H1 (cell line): ENCODE data around the gene ZNF652. TPM values are rescaled to one million over a fixed set of nuclear protein-coding genes. Genes with fewer than 3 reads are reported as not detected.
"Not testable (repeated sequence)": the region's sequence is repeated elsewhere in the genome, so short reads cannot be mapped to it uniquely, and the experiment has no call there.

ENCODE experiments used
- CTCF ChIA-PET: fragments of 300-600 bp; sonication (Branson Sonifier 250); formaldehyde crosslinking; loops from one replicate; lab custom pipeline; 2021; ENCODE audit not compliant: partially characterized antibody; lab: Charles Lee
- POLR2A ChIA-PET: fragments of 300-600 bp; sonication (Branson Sonifier 250); formaldehyde crosslinking; loops from one replicate; lab custom pipeline; 2021; ENCODE audit warnings: inconsistent platforms; ENCODE audit not compliant: partially characterized antibody; lab: Charles Lee
- DNase-seq, 2 experiments: peaks; one replicate each; pipeline versions ENCODE4 v3.0.0 to v3.0.0-alpha.2; 2010 to 2022; ENCODE audit warnings: low spot score in 2 of 2, low read depth in 1 of 2, mixed read lengths in 1 of 2
- FAIRE-seq: peaks from 2 replicates; lab custom pipeline; 2011; peaks lifted over from hg19 to GRCh38; lab: Jason Lieb, UNC
- H2AFZ ChIP-seq: 2 replicates; pipeline ENCODE4 v1.8.1; 2012; ENCODE audit warnings: low read length, inconsistent platforms
- H2AK5ac ChIP-seq: 2 replicates; pipeline ENCODE4 v1.6.1; 2013; ENCODE audit warnings: low read depth, low read length
- H2BK120ac ChIP-seq: replicated peaks from 2 replicates; pipeline ENCODE3; 2013; ENCODE audit warnings: low read depth, low read length, inconsistent platforms
- H2BK12ac ChIP-seq: 2 replicates; pipeline ENCODE4 v1.6.1; 2013; ENCODE audit warnings: low read depth, low read length
- H2BK15ac ChIP-seq: 2 replicates; pipeline ENCODE4 v1.6.1; 2013; ENCODE audit warnings: low read length
- H2BK20ac ChIP-seq: 2 replicates; pipeline ENCODE4 v1.6.1; 2013; ENCODE audit warnings: low read length
- H2BK5ac ChIP-seq: 2 replicates; pipeline ENCODE4 v1.6.1; 2013; ENCODE audit warnings: low read depth, low read length
- H3K14ac ChIP-seq: 2 replicates; pipeline ENCODE4 v1.6.1; 2013; ENCODE audit warnings: inconsistent platforms; ENCODE audit not compliant: insufficient read length
- H3K18ac ChIP-seq: 2 replicates; pipeline ENCODE4 v1.6.1; 2013; ENCODE audit warnings: low read length; ENCODE audit errors: extremely low read depth
- H3K23ac ChIP-seq: 2 replicates; pipeline ENCODE4 v1.6.1; 2013; ENCODE audit warnings: inconsistent platforms; ENCODE audit not compliant: insufficient read length
- H3K23me2 ChIP-seq: 2 replicates; pipeline ENCODE4 v1.6.1; 2013; ENCODE audit warnings: low read depth, low read length
- H3K27ac ChIP-seq: 2 replicates; pipeline ENCODE4 v1.6.1; 2011; ENCODE audit warnings: low read depth, low read length, inconsistent platforms
- H3K27me3 ChIP-seq, 4 experiments: replicated peaks in 1 of 4; 1 replicate in 1 of 4; 2 replicates in 3 of 4; pipeline versions ENCODE4 v1.6.1 to v1.8.1; 2011 to 2013; ENCODE audit warnings: low read length in 3 of 4, mild to moderate bottlenecking in 3 of 4, inconsistent platforms in 2 of 4, mixed read lengths in 2 of 4, moderate library complexity in 1 of 4; ENCODE audit not compliant: control insufficient read depth in 3 of 4, insufficient read depth in 3 of 4; ENCODE audit errors: extremely low read depth in 1 of 4
- H3K36me3 ChIP-seq, 4 experiments: 2 replicates each; pipeline versions ENCODE4 v1.6.1 to v1.8.1; 2011 to 2013; ENCODE audit warnings: mild to moderate bottlenecking in 4 of 4, low read length in 3 of 4, moderate library complexity in 2 of 4, control low read depth in 1 of 4, inconsistent platforms in 1 of 4; ENCODE audit not compliant: insufficient read depth in 4 of 4, control insufficient read depth in 2 of 4
- H3K4ac ChIP-seq: replicated peaks from 2 replicates; pipeline ENCODE3; 2013; ENCODE audit warnings: low read length, low read depth, mixed read lengths, inconsistent platforms; ENCODE audit not compliant: insufficient read length
- H3K4me1 ChIP-seq, 4 experiments: replicated peaks in 1 of 4; 1 replicate in 1 of 4; 2 replicates in 3 of 4; pipeline versions ENCODE4 v1.6.1 to v1.8.1; 2011 to 2013; ENCODE audit warnings: low read length in 3 of 4, inconsistent platforms in 2 of 4, mixed read lengths in 1 of 4; ENCODE audit not compliant: insufficient read depth in 4 of 4, control insufficient read depth in 3 of 4
- H3K4me2 ChIP-seq, 2 experiments: 2 replicates each; pipeline versions ENCODE4 v1.6.1 to v1.8.1; 2011 to 2013; ENCODE audit warnings: low read depth in 2 of 2, low read length in 2 of 2, control low read depth in 1 of 2, inconsistent platforms in 1 of 2, mild to moderate bottlenecking in 1 of 2; ENCODE audit not compliant: insufficient read depth in 1 of 2
- H3K4me3 ChIP-seq, 4 experiments: fragments of 200-600, 300-600 bp in 1 of 4; sonication (generic), shearing (Covaris generic), sonication (Bioruptor Twin) in 1 of 4; 2 replicates each; pipeline versions ENCODE4 v1.5.1 to v1.8.1; 2011 to 2016; ENCODE audit warnings: low read length in 4 of 4, low read depth in 3 of 4, control low read depth in 2 of 4, inconsistent platforms in 2 of 4, mild to moderate bottlenecking in 2 of 4, mixed read lengths in 1 of 4, moderate library complexity in 1 of 4; ENCODE audit not compliant: insufficient read depth in 2 of 4; ENCODE audit errors: extremely low read depth in 1 of 4
- H3K56ac ChIP-seq: replicated peaks from 2 replicates; pipeline ENCODE3; 2013; ENCODE audit warnings: low read depth, mild to moderate bottlenecking, mixed read lengths, low read length, inconsistent platforms; ENCODE audit not compliant: insufficient read length
- H3K79me1 ChIP-seq: 2 replicates; pipeline ENCODE4 v1.6.1; 2013; ENCODE audit warnings: low read depth, low read length, control low read depth
- H3K79me2 ChIP-seq, 2 experiments: 2 replicates each; pipeline versions ENCODE4 v1.6.1 to v1.8.1; 2012 to 2013; ENCODE audit warnings: low read length in 2 of 2, mild to moderate bottlenecking in 2 of 2, inconsistent platforms in 1 of 2; ENCODE audit not compliant: insufficient read depth in 2 of 2, control insufficient read depth in 1 of 2
- H3K9ac ChIP-seq, 4 experiments: replicated peaks in 1 of 4; 1 replicate in 1 of 4; 2 replicates in 3 of 4; pipeline versions ENCODE4 v1.6.1 to v1.8.1; 2011 to 2013; ENCODE audit warnings: low read depth in 3 of 4, low read length in 3 of 4, control low read depth in 2 of 4, mild to moderate bottlenecking in 2 of 4, moderate library complexity in 2 of 4, inconsistent platforms in 1 of 4; ENCODE audit errors: extremely low read depth in 1 of 4
- H3K9me3 ChIP-seq, 2 experiments: 2 replicates each; pipeline versions ENCODE4 v1.6.1 to v1.8.1; 2012 to 2013; ENCODE audit warnings: mild to moderate bottlenecking in 2 of 2, moderate library complexity in 2 of 2, control low read depth in 1 of 2, inconsistent platforms in 1 of 2, low read depth in 1 of 2, low read length in 1 of 2, mixed read lengths in 1 of 2; ENCODE audit not compliant: insufficient read depth in 2 of 2
- H4K20me1 ChIP-seq, 2 experiments: replicated peaks in 1 of 2; 2 replicates each; pipeline versions ENCODE3 to v1.8.1; 2011 to 2013; ENCODE audit warnings: inconsistent platforms in 2 of 2, low read length in 2 of 2, mild to moderate bottlenecking in 1 of 2; ENCODE audit not compliant: insufficient read depth in 2 of 2, control insufficient read depth in 1 of 2
- H4K5ac ChIP-seq: 2 replicates; pipeline ENCODE4 v1.6.1; 2013; ENCODE audit warnings: low read length, low read depth, mixed read lengths, inconsistent platforms; ENCODE audit not compliant: insufficient read length
- H4K8ac ChIP-seq: 2 replicates; pipeline ENCODE4 v1.8.0; 2013; ENCODE audit warnings: mild to moderate bottlenecking, moderate library complexity, low read length, inconsistent platforms; ENCODE audit not compliant: insufficient read depth; ENCODE audit errors: extremely low read depth
- H4K91ac ChIP-seq: replicated peaks from 2 replicates; pipeline ENCODE3; 2013; ENCODE audit warnings: low read length, mixed read lengths, inconsistent platforms; ENCODE audit not compliant: insufficient read length
- EGR1 ChIP-seq: IDR thresholded peaks from 2 replicates; pipeline ENCODE4 v1.6.1; 2011; ENCODE audit warnings: low read depth, low read length, borderline replicate concordance
- WGBS, 2 experiments: shearing (Covaris generic) in 1 of 2; methylation state at CpG; one replicate each; pipeline versions ENCODE4 v1.1.6 to v1.1.7; 2013 to 2015; ENCODE audit warnings: low lambda C conversion rate in 2 of 2, mixed read lengths in 2 of 2, inconsistent platforms in 1 of 2, low coverage in 1 of 2, missing lambda C conversion rate in 1 of 2; ENCODE audit not compliant: insufficient replicate concordance in 2 of 2, insufficient coverage in 1 of 2, insufficient read length in 1 of 2; ENCODE audit errors: extremely low coverage in 1 of 2, missing lambda C conversion rate in 1 of 2; 5-methylcytosine and 5-hydroxymethylcytosine counted together
- polyA plus RNA-seq, 7 experiments: library from polyadenylated mRNA; depleted of rRNA in 3 of 7; stranded (reverse) in 5 of 7; unstranded in 2 of 7; fragments of >200 nt in 5 of 7; fragments of 200-250 nt in 2 of 7; gene quantifications; 1 replicate in 5 of 7; 2 replicates in 1 of 7; 4 replicates in 1 of 7; pipeline versions ENCODE4 v1.2.1 to v1.2.3, GENCODE V29; 2011 to 2013; ENCODE audit warnings: missing spikeins in 2 of 7, mixed read lengths in 2 of 7
- total RNA-seq: library from RNA; stranded (reverse); fragmentation: NEBNext Ultra II Directional; extraction: Animal tissue kit (Norgen Biotek cat#: 25700); gene quantifications from 2 replicates; pipeline ENCODE4 v1.2.1, GENCODE V29; 2021

ZNF652 gene
- total and polyA plus RNA-seq, 2 of the 8 experiments (the other 6 are each of a cell fraction or from before 2014, with no cell fraction given), result 13.5 to 39.6 TPM

DNA sequence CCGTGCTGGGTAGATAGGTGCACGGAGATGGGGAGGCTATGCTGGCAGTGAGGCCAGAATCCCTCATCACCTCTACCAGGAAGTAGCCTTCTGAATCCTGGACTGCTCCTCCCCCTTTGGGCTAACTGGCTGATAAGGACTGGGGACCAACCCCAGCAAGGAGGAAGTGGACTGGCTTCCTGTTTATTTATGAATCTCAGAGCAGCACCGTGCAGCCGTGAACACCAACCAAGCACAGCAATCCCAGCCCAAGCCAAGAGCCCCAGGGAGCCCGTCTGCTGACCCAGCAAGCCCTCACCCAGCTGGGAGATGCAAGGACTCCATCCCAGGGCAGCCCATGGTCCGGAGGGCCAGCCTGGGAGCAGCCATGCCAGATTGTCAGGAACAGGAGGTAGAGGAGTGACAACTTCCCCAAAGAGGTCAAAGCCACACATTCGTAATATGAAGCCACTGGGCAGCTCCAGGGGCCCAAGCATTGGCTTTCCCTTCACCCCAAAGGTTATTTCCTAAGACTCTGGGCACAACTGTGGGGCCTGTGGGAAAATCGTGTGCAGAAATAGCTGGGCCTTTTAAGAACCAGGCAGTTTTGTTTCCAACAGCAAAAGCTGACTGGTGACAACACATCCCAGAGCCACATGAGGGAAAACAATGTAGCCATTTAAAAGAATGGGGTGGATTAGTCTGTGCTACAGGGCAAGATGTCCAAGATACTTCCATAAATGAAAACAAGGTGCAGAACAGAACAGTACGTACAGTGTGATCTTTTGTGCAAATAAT is 28.7 kb upstream of the ZNF652 start (continued):
- TF ChIP-seq EGR1, result no peak

DNA sequence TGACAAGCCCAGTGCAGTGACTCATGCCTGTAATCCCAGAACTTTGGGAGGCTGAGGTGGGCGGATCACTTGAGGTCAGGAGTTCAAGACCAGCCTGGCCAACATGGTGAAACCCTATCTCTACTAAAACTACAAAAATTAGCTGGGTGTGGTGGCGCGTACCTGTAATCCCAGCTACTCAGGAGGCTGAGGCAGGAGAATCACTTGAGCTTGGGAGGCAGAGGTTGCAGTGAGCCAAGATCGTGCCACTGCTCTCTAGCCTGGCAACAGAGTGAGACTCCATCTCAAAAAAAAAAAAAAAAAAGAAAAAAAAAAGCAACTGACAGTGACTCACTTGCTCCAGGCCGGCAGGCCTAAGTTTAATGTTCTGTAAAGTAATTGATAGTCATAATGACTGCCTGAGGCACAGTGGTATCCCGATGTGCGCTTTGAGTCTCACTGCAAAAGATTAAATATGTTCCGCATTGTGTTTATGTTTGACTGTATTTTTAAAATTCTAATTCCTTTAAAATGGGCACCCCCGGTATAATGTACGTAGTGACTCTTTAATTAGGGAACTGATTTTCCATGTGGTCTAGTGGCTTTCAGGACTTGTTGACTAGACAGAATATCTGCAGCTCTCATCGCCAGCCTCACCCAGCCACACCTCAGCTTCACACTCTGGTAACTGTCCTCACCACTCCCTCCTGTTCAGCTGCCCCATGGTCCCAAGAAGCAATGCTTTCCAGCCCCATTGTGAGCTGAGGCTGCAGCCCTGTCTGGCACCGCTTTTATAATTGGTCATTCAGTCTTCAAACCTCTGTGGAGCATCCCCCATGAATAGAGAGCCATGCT is 27.7 kb upstream of the ZNF652 start:
- not testable (repeated sequence) for H3K79me2 ChIP-seq, DNase-seq, H3K4me3 ChIP-seq, H4K91ac ChIP-seq, H3K4ac ChIP-seq, H3K23ac ChIP-seq, H3K27me3 ChIP-seq, H3K18ac ChIP-seq, H2BK12ac ChIP-seq, H4K8ac ChIP-seq, H2BK20ac ChIP-seq, FAIRE-seq, H3K9ac ChIP-seq, H3K4me2 ChIP-seq, H2BK5ac ChIP-seq, H3K27ac ChIP-seq, H3K79me1 ChIP-seq, H3K4me1 ChIP-seq, H2BK15ac ChIP-seq, H4K20me1 ChIP-seq, H3K9me3 ChIP-seq, H3K56ac ChIP-seq, H4K5ac ChIP-seq, H3K36me3 ChIP-seq, H3K23me2 ChIP-seq, H3K14ac ChIP-seq, H2AK5ac ChIP-seq, H2BK120ac ChIP-seq
- 94% methylated on average over 12 of the region's 12 CpGs; no CpG with 5 or more reads in 1 of the 2 experiments for WGBS, 2 experiments
- peak overlapping the region; percentile 77; the same call in 1 of the 2 replicates for H2AFZ ChIP-seq
- ChIA-PET POLR2A (interaction anchor here (0.7 kb wide), 1 partner anchor 19 kb away, joined by 3 read pairs; no protein-coding TSS in a partner anchor), CTCF (interaction anchor here (0.8 to 3.0 kb wide), 5 partner anchors 10 to 169 kb away, joined by 3 to 12 read pairs (median 5); no protein-coding TSS in a partner anchor)
